Coronary artery (tissue), 2 donors: ENCODE measurements around the gene GALR2.
A peak's percentile ranks its signal among the peaks of the same experiment; 100 is the strongest.

Experiments used
- DNase-seq: peaks from one replicate; pipeline ENCODE4 v3.0.0-alpha.2; 2017; ENCODE audit warnings: low spot score
- H3K27ac ChIP-seq, 2 donors: fragments of 200-600 bp; sonication (generic); one replicate each; pipeline ENCODE4 v1.5.1; 2016 to 2019
- H3K4me3 ChIP-seq: fragments of 200-600 bp; sonication (generic); 2 replicates; pipeline ENCODE4 v1.5.1; 2016; ENCODE audit warnings: mild to moderate bottlenecking, moderate library complexity
- TF ChIP-seq, protein P1 (sequence below): fragments of 200-600 bp; sonication (generic); IDR thresholded peaks from one replicate; pipeline ENCODE4 v1.5.1; 2019; ENCODE audit warnings: antibody characterized with exemption

Gene GALR2, protein sequence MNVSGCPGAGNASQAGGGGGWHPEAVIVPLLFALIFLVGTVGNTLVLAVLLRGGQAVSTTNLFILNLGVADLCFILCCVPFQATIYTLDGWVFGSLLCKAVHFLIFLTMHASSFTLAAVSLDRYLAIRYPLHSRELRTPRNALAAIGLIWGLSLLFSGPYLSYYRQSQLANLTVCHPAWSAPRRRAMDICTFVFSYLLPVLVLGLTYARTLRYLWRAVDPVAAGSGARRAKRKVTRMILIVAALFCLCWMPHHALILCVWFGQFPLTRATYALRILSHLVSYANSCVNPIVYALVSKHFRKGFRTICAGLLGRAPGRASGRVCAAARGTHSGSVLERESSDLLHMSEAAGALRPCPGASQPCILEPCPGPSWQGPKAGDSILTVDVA

DNA sequence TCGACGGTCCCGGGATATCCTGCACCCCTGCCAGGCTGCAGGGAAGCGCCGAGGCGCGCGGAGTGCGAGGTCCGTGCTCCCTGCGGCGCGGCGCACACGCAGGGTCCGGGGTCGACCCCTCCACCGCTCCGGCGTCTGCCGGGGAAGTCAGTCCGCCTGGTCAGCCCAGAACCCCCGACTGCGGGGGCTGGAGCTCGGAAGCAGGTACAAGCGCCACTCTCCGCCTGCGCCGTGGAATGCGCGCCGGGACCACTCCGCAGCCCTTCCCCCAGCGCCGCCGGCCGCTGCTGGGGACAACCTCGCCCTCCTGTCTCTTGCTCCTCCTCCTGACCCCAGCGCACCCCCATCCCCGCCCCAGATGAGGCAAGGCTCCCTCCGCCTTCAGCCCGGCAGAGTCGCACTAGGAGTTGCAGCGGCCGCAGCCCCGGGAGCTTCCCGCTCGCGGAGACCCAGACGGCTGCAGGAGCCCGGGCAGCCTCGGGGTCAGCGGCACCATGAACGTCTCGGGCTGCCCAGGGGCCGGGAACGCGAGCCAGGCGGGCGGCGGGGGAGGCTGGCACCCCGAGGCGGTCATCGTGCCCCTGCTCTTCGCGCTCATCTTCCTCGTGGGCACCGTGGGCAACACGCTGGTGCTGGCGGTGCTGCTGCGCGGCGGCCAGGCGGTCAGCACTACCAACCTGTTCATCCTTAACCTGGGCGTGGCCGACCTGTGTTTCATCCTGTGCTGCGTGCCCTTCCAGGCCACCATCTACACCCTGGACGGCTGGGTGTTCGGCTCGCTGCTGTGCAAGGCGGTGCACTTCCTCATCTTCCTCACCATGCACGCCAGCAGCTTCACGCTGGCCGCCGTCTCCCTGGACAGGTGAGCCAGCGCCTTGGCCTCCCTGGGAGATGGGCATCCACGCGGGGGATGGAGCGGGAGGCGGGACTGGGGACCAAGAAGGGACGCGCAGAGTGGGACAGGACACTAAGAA is at the start of gene GALR2:
Gene GALR2, plus strand, starts transcription at position 392 of the 974 bp plus-strand sequence. Its CDS starts 103 bp downstream, at position 495.
- H3K27ac ChIP-seq, result no peak within 1 kb of the TSS
- DNase-seq, result no peak
- TF ChIP-seq, protein P1, sequence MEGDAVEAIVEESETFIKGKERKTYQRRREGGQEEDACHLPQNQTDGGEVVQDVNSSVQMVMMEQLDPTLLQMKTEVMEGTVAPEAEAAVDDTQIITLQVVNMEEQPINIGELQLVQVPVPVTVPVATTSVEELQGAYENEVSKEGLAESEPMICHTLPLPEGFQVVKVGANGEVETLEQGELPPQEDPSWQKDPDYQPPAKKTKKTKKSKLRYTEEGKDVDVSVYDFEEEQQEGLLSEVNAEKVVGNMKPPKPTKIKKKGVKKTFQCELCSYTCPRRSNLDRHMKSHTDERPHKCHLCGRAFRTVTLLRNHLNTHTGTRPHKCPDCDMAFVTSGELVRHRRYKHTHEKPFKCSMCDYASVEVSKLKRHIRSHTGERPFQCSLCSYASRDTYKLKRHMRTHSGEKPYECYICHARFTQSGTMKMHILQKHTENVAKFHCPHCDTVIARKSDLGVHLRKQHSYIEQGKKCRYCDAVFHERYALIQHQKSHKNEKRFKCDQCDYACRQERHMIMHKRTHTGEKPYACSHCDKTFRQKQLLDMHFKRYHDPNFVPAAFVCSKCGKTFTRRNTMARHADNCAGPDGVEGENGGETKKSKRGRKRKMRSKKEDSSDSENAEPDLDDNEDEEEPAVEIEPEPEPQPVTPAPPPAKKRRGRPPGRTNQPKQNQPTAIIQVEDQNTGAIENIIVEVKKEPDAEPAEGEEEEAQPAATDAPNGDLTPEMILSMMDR, result no peak
- peak within 1 kb of the TSS; percentile 39 for H3K4me3 ChIP-seq

DNA sequence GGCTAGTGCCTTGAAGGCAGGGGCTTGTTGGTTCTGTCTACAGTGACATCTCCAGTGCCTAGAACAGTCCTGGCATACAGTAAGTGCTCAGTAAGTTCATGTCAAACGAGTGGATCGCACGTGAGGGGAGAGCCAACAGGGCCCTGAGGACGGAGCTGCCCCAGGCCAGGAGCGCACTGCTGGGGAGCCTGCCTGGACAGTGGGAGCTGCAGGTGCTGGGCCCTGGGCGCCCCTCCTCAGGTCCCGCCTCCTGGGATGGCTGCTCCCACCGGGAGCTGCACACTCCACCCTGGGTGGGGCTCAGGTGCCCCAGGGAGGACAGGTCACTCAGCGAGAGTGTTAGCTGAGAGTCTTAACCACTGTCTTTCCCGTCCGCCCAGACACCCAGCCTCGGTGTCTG is 49.3 kb upstream of the GALR2 start:
- TF ChIP-seq, protein P1, result no peak
- H3K4me3 ChIP-seq, result no peak overlapping the region
- H3K27ac ChIP-seq, result no peak overlapping the region

DNA sequence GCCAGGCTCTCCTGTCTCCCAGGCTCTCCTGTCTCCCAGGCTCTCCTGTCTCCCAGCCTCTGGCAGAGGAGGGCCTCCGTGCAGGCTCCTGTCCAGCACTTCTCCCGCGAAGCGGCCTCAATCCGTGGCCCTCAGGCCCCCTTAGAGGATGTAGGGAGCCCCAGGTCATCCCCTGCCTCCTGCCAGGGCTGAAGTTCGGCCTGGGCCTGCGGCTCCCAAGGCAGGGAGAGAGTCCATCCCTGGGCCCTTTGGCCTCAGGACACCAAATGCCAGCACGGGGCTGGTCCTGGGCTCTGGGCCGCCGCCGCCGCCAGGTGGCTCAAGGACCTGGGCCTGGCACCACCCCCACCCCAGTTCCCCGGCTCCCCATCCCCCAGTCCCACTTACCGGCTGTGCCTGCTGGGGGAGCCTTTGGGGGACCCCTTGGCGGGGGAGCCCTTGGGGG is 47.8 kb upstream of the GALR2 start:
- TF ChIP-seq, protein P1, result no peak
- no peak for DNase-seq
- Histone ChIP-seq H3K27ac (no peak overlapping the region), H3K4me3 (no peak overlapping the region)

More for the DNA sequence above, 49.3 kb upstream of the GALR2 start:
- DNase-seq, result no peak

DNA sequence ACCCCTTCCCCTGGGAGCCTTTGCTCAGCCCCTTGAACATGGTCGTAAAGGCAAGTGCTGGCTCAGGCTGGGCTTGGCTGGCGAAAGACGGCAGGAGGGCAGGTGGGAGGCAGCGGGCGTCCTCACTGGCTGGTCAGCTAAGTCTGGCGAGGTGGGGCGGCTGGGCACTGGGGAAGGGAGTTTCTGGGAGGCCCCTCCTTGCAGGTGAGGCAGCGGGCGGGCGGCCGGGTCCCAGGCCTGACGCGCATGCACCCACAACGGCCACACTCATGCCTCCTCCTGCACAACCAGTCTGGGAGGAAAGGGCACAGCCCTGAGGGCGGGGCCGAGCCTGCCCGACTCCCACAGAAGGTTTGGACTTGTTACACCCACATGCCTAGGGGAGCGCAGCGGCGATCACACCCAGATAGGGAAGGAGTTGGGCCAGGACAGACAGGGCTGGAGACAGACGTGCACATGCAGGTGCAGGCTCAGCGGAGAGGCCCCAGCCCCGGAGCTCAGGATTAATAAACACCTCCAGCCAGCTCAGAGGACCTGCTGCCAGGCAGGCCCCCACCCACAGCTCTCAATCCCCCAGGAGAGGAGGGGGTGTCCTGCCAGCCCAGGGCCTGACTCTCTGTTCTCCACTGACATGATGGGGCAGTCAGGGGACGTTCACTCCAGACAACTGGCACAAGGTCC is 47.3 kb upstream of the GALR2 start, which contains the start of gene EVPL:
Gene EVPL, minus strand, starts transcription at position 148 of the 681 bp plus-strand sequence. Its CDS starts 108 bp downstream, at position 40.
- no peak for DNase-seq
- TF ChIP-seq, protein P1, result no peak
- Histone ChIP-seq H3K4me3 (no peak within 1 kb of the TSS), H3K27ac (no peak within 1 kb of the TSS)

DNA sequence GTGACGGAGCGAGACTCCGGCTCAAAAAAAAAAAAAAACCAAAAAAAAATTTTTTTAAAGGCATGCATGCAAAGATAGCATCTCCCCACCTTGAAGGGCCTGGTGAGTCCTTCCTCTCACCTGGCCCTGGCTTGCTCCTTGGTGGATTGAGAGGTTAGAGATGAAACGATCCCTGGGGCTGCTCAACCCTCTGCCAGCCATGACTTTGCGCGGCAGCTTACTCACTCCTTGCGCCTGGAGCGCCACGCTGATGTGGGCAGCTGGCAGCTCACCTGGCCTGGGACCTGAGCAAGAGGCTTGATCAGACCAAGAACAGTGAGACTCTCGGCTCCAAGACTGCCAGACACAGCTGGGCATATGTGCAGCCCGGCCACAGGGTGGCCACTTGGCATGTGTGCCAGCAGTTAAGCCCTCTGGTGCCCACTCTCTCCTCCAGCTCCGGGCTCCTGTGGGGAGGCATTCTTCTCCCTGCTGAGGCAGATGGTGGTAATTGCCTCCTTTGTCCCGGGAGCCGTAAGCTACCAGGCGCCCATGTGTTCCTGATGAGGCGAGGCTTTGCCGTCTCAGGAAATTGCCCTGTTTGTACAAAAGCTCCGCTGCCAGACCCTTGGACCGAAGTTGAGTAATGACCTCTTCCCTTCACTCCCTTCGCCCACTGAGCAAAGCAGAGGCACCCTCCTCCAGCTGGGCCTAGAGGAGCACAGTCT is 42.4 kb upstream of the GALR2 start:
- DNase-seq, result no peak
- TF ChIP-seq, protein P1, result no peak
- no peak overlapping the region for H3K27ac ChIP-seq
- H3K4me3 ChIP-seq, result no peak overlapping the region

DNA sequence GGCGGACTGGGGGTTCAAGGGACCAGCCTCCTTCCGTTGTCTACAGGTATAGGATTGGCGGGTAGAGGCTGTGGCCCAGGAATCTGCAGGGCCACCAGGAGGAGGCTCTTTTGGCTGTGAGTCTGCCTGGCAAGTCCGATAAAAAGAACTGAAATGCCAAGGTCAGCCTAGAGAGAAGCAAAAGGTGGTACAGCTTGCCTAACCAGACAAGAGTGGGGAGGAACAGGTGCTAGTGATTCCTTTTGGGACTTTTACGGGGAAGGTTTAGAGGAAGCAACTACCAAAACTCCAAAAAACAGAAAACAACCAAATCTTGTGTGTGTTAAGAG is 41.8 kb upstream of the GALR2 start:
- Histone ChIP-seq H3K4me3 (no peak overlapping the region), H3K27ac (no peak overlapping the region)
- no peak for DNase-seq
- TF ChIP-seq, protein P1, result no peak
